HG03558 (cell line): Measurements from ENCODE around the gene ALCAM.
"Not testable (repeated sequence)": the region's sequence is repeated elsewhere in the genome, so short reads cannot be mapped to it uniquely, and the experiment has no call there.

ENCODE experiments used
- ATAC-seq: cut with Tn5 transposase; IDR thresholded peaks from one replicate; pipeline ENCODE4 v1.9.1; 2021; ENCODE audit warnings: moderate number of reproducible peaks; ENCODE audit not compliant: unreplicated experiment; ENCODE audit errors: extremely low read depth

The ALCAM gene

GRCh38 chr3:105561876-105562275, 195.2 kb downstream of the ALCAM start:
- ATAC-seq = no peak

- ATAC-seq = no peak
Measured at GRCh38 chr3:105564546-105565288, 198.0 kb downstream of the ALCAM start.

- ATAC-seq = no peak
Measured at GRCh38 chr3:105571005-105571404, 204.3 kb downstream of the ALCAM start.

GRCh38 chr3:105572501-105572900, 205.8 kb downstream of the ALCAM start:
- no peak for ATAC-seq

- no peak for ATAC-seq
Measured at GRCh38 chr3:105579439-105579838, 212.7 kb downstream of the ALCAM start.

- ATAC-seq = no peak
Measured at GRCh38 chr3:105580296-105580965, 213.7 kb downstream of the ALCAM start.

GRCh38 chr3:105582015-105582414, 215.3 kb downstream of the ALCAM start:
- no peak for ATAC-seq

- no peak for ATAC-seq
Measured at GRCh38 chr3:105584003-105584790, 217.5 kb downstream of the ALCAM start.

GRCh38 chr3:105593315-105593714, 226.6 kb downstream of the ALCAM start:
- ATAC-seq = no peak

GRCh38 chr3:105594219-105594618, 227.5 kb downstream of the ALCAM start:
- no peak for ATAC-seq

- no peak for ATAC-seq
Measured at GRCh38 chr3:105598042-105598796, 231.5 kb downstream of the ALCAM start.

GRCh38 chr3:105599350-105599749, 232.6 kb downstream of the ALCAM start:
- no peak for ATAC-seq

GRCh38 chr3:105601756-105602155, 235.0 kb downstream of the ALCAM start:
- ATAC-seq = not testable (repeated sequence)

- not testable (repeated sequence) for ATAC-seq
Measured at GRCh38 chr3:105602286-105602685, 235.6 kb downstream of the ALCAM start.

GRCh38 chr3:105603516-105603915, 236.8 kb downstream of the ALCAM start:
- not testable (repeated sequence) for ATAC-seq

- no peak for ATAC-seq
Measured at GRCh38 chr3:105606016-105606415, 239.3 kb downstream of the ALCAM start.

GRCh38 chr3:105608623-105609022, 241.9 kb downstream of the ALCAM start:
- no peak for ATAC-seq

GRCh38 chr3:105610473-105610872, 243.8 kb downstream of the ALCAM start:
- ATAC-seq = no peak

- no peak for ATAC-seq
Measured at GRCh38 chr3:105611304-105612192, 244.8 kb downstream of the ALCAM start.
